SK-N-SH (cell line): ENCODE measurements around the gene R3HDM4. TPM values are rescaled to one million over a fixed set of nuclear protein-coding genes. Genes with fewer than 3 reads are reported as not detected.
A peak's percentile ranks its signal among the peaks of the same experiment; 100 is the strongest.

Experiments used
- CTCF ChIA-PET: fragments of 300-600, 350-600 bp; formaldehyde crosslinking; extraction: SDS; loops from one replicate; lab custom pipeline; 2021; lab: Yijun Ruan, JAX
- POLR2A ChIA-PET: fragments of 350-600 bp; sonication (Branson Sonifier 250); formaldehyde crosslinking; extraction: SDS; loops from one replicate; lab custom pipeline; 2020; ENCODE audit warnings: antibody characterized with exemption, inconsistent platforms; lab: Yijun Ruan, JAX
- DNase-seq: peaks from one replicate; pipeline ENCODE4 v3.0.0; 2012
- H2AFZ ChIP-seq: fragments of 200-600 bp; sonication (generic); 2 replicates; pipeline ENCODE4 v1.8.1; 2016; ENCODE audit warnings: antibody characterized with exemption, mild to moderate bottlenecking, low read depth
- H3F3A ChIP-seq: fragments of 200-600 bp; sonication (generic); replicated peaks from 2 replicates; pipeline ENCODE3; 2016; ENCODE audit warnings: antibody characterized with exemption, mild to moderate bottlenecking; ENCODE audit not compliant: insufficient read depth
- H3K27ac ChIP-seq, 2 experiments: fragments of 200-500 bp in 1 of 2; fragments of 200-600 bp in 1 of 2; sonication (Bioruptor generic) in 1 of 2; sonication (generic), shearing (Covaris generic) in 1 of 2; 2 replicates each; pipeline versions ENCODE4 v1.5.1 to v1.6.1; 2014 to 2016; ENCODE audit warnings: low read depth in 2 of 2, inconsistent platforms in 1 of 2, low read length in 1 of 2, mild to moderate bottlenecking in 1 of 2, mixed read lengths in 1 of 2
- H3K27me3 ChIP-seq: fragments of 200-600 bp; sonication (generic), shearing (Covaris generic); 2 replicates; pipeline ENCODE4 v1.6.1; 2016; ENCODE audit warnings: mixed run types; ENCODE audit not compliant: insufficient read depth
- H3K36me3 ChIP-seq, 2 experiments: fragments of 200-500 bp in 1 of 2; fragments of 200-600 bp in 1 of 2; sonication (Bioruptor generic) in 1 of 2; sonication (generic) in 1 of 2; replicated peaks in 1 of 2; 2 replicates each; pipeline versions ENCODE3 to v1.5.1; 2014 to 2016; ENCODE audit warnings: low read length in 1 of 2, mild to moderate bottlenecking in 1 of 2; ENCODE audit not compliant: insufficient read depth in 2 of 2, control insufficient read depth in 1 of 2
- H3K4me1 ChIP-seq, 2 experiments: fragments of 200-500 bp in 1 of 2; fragments of 200-600 bp in 1 of 2; sonication (Bioruptor generic) in 1 of 2; sonication (generic), shearing (Covaris generic) in 1 of 2; 2 replicates each; pipeline versions ENCODE4 v1.5.1 to v1.6.1; 2014 to 2016; ENCODE audit warnings: low read depth in 1 of 2, low read length in 1 of 2, mixed run types in 1 of 2; ENCODE audit not compliant: insufficient read depth in 2 of 2, control insufficient read depth in 1 of 2
- H3K4me2 ChIP-seq: fragments of 200-600 bp; sonication (generic), shearing (Covaris generic); 2 replicates; pipeline ENCODE4 v1.6.1; 2017; ENCODE audit warnings: mixed run types
- H3K4me3 ChIP-seq, 2 experiments: fragments of 200-500 bp in 1 of 2; fragments of 200-600 bp in 1 of 2; sonication (Bioruptor generic) in 1 of 2; sonication (generic), shearing (Covaris generic) in 1 of 2; 2 replicates each; pipeline versions ENCODE4 v1.5.1 to v1.8.1; 2014 to 2016; ENCODE audit warnings: low read depth in 2 of 2, inconsistent platforms in 1 of 2, low read length in 1 of 2, mild to moderate bottlenecking in 1 of 2, mixed read lengths in 1 of 2, moderate library complexity in 1 of 2
- H3K79me2 ChIP-seq: fragments of 200-600 bp; sonication (generic); 2 replicates; pipeline ENCODE4 v1.8.1; 2017; ENCODE audit warnings: mild to moderate bottlenecking; ENCODE audit not compliant: insufficient read depth
- H3K9ac ChIP-seq: fragments of 200-600 bp; sonication (generic); 2 replicates; pipeline ENCODE4 v1.6.1; 2017; ENCODE audit warnings: mixed run types
- H3K9me2 ChIP-seq: fragments of 200-600 bp; sonication (generic); 2 replicates; pipeline ENCODE4 v1.6.1; 2017; ENCODE audit warnings: mixed run types
- H3K9me3 ChIP-seq: fragments of 200-600 bp; sonication (generic); 2 replicates; pipeline ENCODE4 v1.6.1; 2017; ENCODE audit warnings: mixed run types, mild to moderate bottlenecking, moderate library complexity
- H4K20me1 ChIP-seq: fragments of 200-600 bp; sonication (generic); 2 replicates; pipeline ENCODE4 v1.6.1; 2017; ENCODE audit warnings: mild to moderate bottlenecking, mixed run types; ENCODE audit not compliant: insufficient read depth
- ELF1 ChIP-seq: IDR thresholded peaks from 2 replicates; pipeline ENCODE4 v1.4.0; 2012
- EZH2phosphoT487 ChIP-seq: fragments of 200-600 bp; sonication (generic); IDR thresholded peaks from 2 replicates; pipeline ENCODE4 v1.6.1; 2017; ENCODE audit warnings: low read depth, mixed run types, mild to moderate bottlenecking, antibody characterized with exemption, moderate library complexity, borderline replicate concordance
- FOSL2 ChIP-seq: IDR thresholded peaks from 2 replicates; pipeline ENCODE4 v1.4.0; 2012; ENCODE audit warnings: low read depth, mild to moderate bottlenecking, moderate library complexity, borderline replicate concordance
- FOXM1 ChIP-seq: IDR thresholded peaks from 2 replicates; pipeline ENCODE4 v1.4.0; 2012; ENCODE audit warnings: low read depth, mild to moderate bottlenecking
- JUND ChIP-seq: IDR thresholded peaks from 2 replicates; pipeline ENCODE4 v1.4.0; 2012
- MEF2A ChIP-seq: IDR thresholded peaks from 2 replicates; pipeline ENCODE4 v1.4.0; 2012; ENCODE audit warnings: low read depth, borderline replicate concordance
- NFIC ChIP-seq: IDR thresholded peaks from 2 replicates; pipeline ENCODE4 v1.4.0; 2012; ENCODE audit warnings: borderline replicate concordance
- POLR2AphosphoS5 ChIP-seq: IDR thresholded peaks from 2 replicates; pipeline ENCODE4 v1.6.1; 2012; ENCODE audit warnings: low read depth, low read length
- RAD21 ChIP-seq: IDR thresholded peaks from 2 replicates; pipeline ENCODE4 v1.6.1; 2012; ENCODE audit warnings: mild to moderate bottlenecking, low read length
- RCOR1 ChIP-seq: fragments of 150-350 bp; IDR thresholded peaks from 2 replicates; pipeline ENCODE4 v1.6.1; 2017; ENCODE audit warnings: antibody characterized with exemption, low read length
- RFX5 ChIP-seq: IDR thresholded peaks from 2 replicates; pipeline ENCODE4 v1.6.1; 2012; ENCODE audit warnings: mild to moderate bottlenecking, improper control_type of control experiment, low read length
- SIN3A ChIP-seq: IDR thresholded peaks from 2 replicates; pipeline ENCODE4 v1.6.1; 2012; ENCODE audit warnings: low read depth, mild to moderate bottlenecking, low read length, moderate library complexity, borderline replicate concordance
- TCF12 ChIP-seq: IDR thresholded peaks from 2 replicates; pipeline ENCODE4 v1.4.0; 2012
- YY1 ChIP-seq: IDR thresholded peaks from 2 replicates; pipeline ENCODE4 v1.4.0; 2012; ENCODE audit warnings: low read depth, mild to moderate bottlenecking
- WGBS: methylation state at CpG from one replicate; pipeline ENCODE4 v1.1.6; 2017; ENCODE audit warnings: low lambda C conversion rate; 5-methylcytosine and 5-hydroxymethylcytosine counted together
- polyA plus RNA-seq, 3 experiments: library from polyadenylated mRNA; depleted of rRNA; stranded (reverse); fragments of >200 nt; gene quantifications; 2 replicates each; pipeline ENCODE4 v1.2.3, GENCODE V29; 2012
- TF ChIP-seq, protein P1 (sequence below): fragments of 200-600 bp; sonication (generic); IDR thresholded peaks from 2 replicates; pipeline ENCODE4 v1.6.1; 2017; ENCODE audit warnings: antibody characterized with exemption, mild to moderate bottlenecking, moderate library complexity
- TF ChIP-seq, protein P2 (sequence below): fragments of 150-350 bp; IDR thresholded peaks from 2 replicates; pipeline ENCODE4 v1.6.1; 2016; ENCODE audit warnings: mild to moderate bottlenecking, low read depth, low read length
- TF ChIP-seq, protein P3 (sequence below): IDR thresholded peaks from 2 replicates; pipeline ENCODE4 v1.4.0; 2012; ENCODE audit warnings: low read depth, borderline replicate concordance
- TF ChIP-seq, protein P4 (sequence below): IDR thresholded peaks from 2 replicates; pipeline ENCODE4 v1.4.0; 2012; ENCODE audit warnings: low read depth

R3HDM4 gene
- polyA plus RNA-seq, 1 of the 3 experiments (the other 2 are of a cell fraction) = 39.2 TPM

DNA sequence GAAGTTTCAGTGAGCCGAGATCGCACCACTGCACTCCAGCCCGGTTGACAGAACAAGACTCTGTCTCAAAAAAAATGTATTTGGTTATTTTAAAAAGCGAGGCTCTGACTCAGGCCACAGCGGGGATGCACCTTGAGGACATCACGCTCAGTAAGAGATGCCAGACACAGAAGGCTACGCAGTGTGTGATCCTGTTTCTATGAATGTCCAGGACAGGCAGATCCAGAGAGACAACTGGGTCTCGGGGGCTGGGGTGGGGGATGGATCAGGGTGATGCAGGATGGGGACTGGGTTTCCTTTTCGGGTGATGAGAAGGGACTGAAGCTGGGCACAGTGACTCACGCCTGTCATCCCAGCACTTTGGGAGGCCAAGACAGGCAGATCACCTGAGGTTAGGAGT is 25.4 kb downstream of the R3HDM4 start:
- peak overlapping the region in 1 of 2 experiments; percentile 2; a peak in 2 of 4 replicates for H3K27ac ChIP-seq
- TF ChIP-seq, protein P1, sequence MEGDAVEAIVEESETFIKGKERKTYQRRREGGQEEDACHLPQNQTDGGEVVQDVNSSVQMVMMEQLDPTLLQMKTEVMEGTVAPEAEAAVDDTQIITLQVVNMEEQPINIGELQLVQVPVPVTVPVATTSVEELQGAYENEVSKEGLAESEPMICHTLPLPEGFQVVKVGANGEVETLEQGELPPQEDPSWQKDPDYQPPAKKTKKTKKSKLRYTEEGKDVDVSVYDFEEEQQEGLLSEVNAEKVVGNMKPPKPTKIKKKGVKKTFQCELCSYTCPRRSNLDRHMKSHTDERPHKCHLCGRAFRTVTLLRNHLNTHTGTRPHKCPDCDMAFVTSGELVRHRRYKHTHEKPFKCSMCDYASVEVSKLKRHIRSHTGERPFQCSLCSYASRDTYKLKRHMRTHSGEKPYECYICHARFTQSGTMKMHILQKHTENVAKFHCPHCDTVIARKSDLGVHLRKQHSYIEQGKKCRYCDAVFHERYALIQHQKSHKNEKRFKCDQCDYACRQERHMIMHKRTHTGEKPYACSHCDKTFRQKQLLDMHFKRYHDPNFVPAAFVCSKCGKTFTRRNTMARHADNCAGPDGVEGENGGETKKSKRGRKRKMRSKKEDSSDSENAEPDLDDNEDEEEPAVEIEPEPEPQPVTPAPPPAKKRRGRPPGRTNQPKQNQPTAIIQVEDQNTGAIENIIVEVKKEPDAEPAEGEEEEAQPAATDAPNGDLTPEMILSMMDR = no peak
- H3F3A ChIP-seq = peaks cover 6% of the 10 kb centered on the region
- ChIA-PET POLR2A (no interaction called here), CTCF (interaction anchor here (1.8 kb wide), 1 partner anchor 24 kb away, joined by 5 read pairs; no protein-coding TSS in a partner anchor)
- no peaks in the 10 kb centered on the region for H3K9me3 ChIP-seq
- no peaks in the 10 kb centered on the region for H3K9me2 ChIP-seq
- 96% methylated on average over 8 of the region's 10 CpGs for WGBS
- no peak overlapping the region for H2AFZ ChIP-seq
- no peak for DNase-seq
- H3K27me3 ChIP-seq = no peaks in the 10 kb centered on the region
- H3K4me2 ChIP-seq = no peak overlapping the region
- H3K4me3 ChIP-seq = no peak overlapping the region
- no peak overlapping the region for H3K9ac ChIP-seq
- H3K79me2 ChIP-seq = peaks cover 14% of the 10 kb centered on the region
- H3K4me1 ChIP-seq = peaks cover 0 to 20% of the 10 kb centered on the region in 2 experiments; a peak in 1 of 4 replicates
- peaks cover 4 to 51% of the 10 kb centered on the region in 2 experiments for H3K36me3 ChIP-seq
- no peaks in the 10 kb centered on the region for H4K20me1 ChIP-seq

DNA sequence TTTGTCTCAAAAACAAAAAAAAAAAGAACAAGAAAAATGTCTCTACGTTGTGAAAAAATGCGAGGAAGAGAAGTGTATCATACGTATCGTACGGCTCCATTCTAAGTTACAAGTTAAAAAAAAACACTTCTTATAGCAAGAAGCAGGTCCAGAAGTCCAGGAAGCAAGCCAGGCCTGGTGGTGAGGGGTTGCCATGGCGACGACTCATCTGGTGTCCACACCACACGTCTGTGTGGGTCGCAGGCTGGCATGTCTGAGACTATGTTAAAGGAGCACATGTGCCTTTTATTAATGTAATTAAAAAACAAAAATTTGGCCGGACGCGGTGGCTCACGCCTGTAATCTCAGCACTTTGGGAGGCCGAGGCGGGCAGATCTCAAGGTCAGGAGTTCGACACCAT is 25.9 kb downstream of the R3HDM4 start:
- WGBS = 71% methylated on average over 16 of the region's 16 CpGs
- H3K4me2 ChIP-seq = no peak overlapping the region
- H4K20me1 ChIP-seq = no peaks in the 10 kb centered on the region
- no peaks in the 10 kb centered on the region for H3K9me2 ChIP-seq
- peaks cover 6% of the 10 kb centered on the region for H3F3A ChIP-seq
- peaks cover 0 to 19% of the 10 kb centered on the region in 2 experiments; a peak in 1 of 4 replicates for H3K4me1 ChIP-seq
- CTCF ChIA-PET = interaction anchor here (0.9 to 1.8 kb wide), 2 partner anchors 24 to 134 kb away, joined by 3 to 5 read pairs; partner anchors contain the start of gene RNU6-2
- peak overlapping the region in 1 of 2 experiments; percentile 72; a peak in 2 of 4 replicates for H3K27ac ChIP-seq
- no peaks in the 10 kb centered on the region for H3K27me3 ChIP-seq
- no peak overlapping the region for H2AFZ ChIP-seq
- H3K36me3 ChIP-seq = peaks cover 4 to 54% of the 10 kb centered on the region in 2 experiments
- no peak overlapping the region for H3K4me3 ChIP-seq
- peak; percentile 92 for DNase-seq
- H3K9me3 ChIP-seq = no peaks in the 10 kb centered on the region
- H3K79me2 ChIP-seq = peaks cover 9% of the 10 kb centered on the region
- POLR2A ChIA-PET = no interaction called here
- H3K9ac ChIP-seq = no peak overlapping the region
- TF ChIP-seq, protein P1 = no peak
- TF ChIP-seq, protein P2, sequence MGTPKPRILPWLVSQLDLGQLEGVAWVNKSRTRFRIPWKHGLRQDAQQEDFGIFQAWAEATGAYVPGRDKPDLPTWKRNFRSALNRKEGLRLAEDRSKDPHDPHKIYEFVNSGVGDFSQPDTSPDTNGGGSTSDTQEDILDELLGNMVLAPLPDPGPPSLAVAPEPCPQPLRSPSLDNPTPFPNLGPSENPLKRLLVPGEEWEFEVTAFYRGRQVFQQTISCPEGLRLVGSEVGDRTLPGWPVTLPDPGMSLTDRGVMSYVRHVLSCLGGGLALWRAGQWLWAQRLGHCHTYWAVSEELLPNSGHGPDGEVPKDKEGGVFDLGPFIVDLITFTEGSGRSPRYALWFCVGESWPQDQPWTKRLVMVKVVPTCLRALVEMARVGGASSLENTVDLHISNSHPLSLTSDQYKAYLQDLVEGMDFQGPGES = no peak
- TF ChIP-seq RFX5 (no peak), RAD21 (no peak), YY1 (no peak), ELF1 (no peak), RCOR1 (peak; percentile 29; the same call in 1 of the 2 replicates), FOSL2 (no peak), FOXM1 (no peak), NFIC (no peak), EZH2phosphoT487 (no peak), SIN3A (no peak), MEF2A (no peak), POLR2AphosphoS5 (no peak), TCF12 (no peak), JUND (no peak)
- TF ChIP-seq, protein P3, sequence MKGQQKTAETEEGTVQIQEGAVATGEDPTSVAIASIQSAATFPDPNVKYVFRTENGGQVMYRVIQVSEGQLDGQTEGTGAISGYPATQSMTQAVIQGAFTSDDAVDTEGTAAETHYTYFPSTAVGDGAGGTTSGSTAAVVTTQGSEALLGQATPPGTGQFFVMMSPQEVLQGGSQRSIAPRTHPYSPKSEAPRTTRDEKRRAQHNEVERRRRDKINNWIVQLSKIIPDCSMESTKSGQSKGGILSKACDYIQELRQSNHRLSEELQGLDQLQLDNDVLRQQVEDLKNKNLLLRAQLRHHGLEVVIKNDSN = no peak
- TF ChIP-seq, protein P4, sequence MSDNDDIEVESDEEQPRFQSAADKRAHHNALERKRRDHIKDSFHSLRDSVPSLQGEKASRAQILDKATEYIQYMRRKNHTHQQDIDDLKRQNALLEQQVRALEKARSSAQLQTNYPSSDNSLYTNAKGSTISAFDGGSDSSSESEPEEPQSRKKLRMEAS = no peak
